ENCODE measurements around the gene WDR45B.
"Not testable (repeated sequence)": the region's sequence is repeated elsewhere in the genome, so short reads cannot be mapped to it uniquely, and the experiment has no call there.

Gene WDR45B

GRCh38 chr17:82655038-82655479, 6.8 kb upstream of the WDR45B start:
- Histone ChIP-seq H3K9me3 (ENCODE audit: control insufficient read depth, insufficient read depth, low read length) (no peaks in the 10 kb centered on the region), H3K36me3 (ENCODE audit: control insufficient read depth, insufficient read depth, low read length) (no peaks in the 10 kb centered on the region), H3K27me3 (ENCODE audit: control insufficient read depth, insufficient read depth, low read length) (no peaks in the 10 kb centered on the region), H3K9ac (ENCODE audit: low read depth, low read length) (no peak overlapping the region), H3K4me3 (ENCODE audit: low read depth, low read length) (no peak overlapping the region), H3K27ac (ENCODE audit: low read depth, low read length) (no peak overlapping the region), H3K4me1 (ENCODE audit: control insufficient read depth, insufficient read depth, low read length) (no peaks in the 10 kb centered on the region)

- H3K4me3 ChIP-seq (ENCODE audit: low read depth, low read length), result not testable (repeated sequence)
These were observed 6.4 kb upstream of the WDR45B start for GRCh38 chr17:82654611-82655010.

GRCh38 chr17:82653651-82654528, 5.6 kb upstream of the WDR45B start:
- Histone ChIP-seq H3K9ac (ENCODE audit: low read depth, low read length) (no peak overlapping the region), H3K36me3 (ENCODE audit: control insufficient read depth, insufficient read depth, low read length) (no peaks in the 10 kb centered on the region)

More at GRCh38 chr17:82654611-82655010, 6.4 kb upstream of the WDR45B start:
- H3K27ac ChIP-seq (ENCODE audit: low read depth, low read length); H3K9ac ChIP-seq (ENCODE audit: low read depth, low read length); H3K36me3 ChIP-seq (ENCODE audit: control insufficient read depth, insufficient read depth, low read length); H3K4me1 ChIP-seq (ENCODE audit: control insufficient read depth, insufficient read depth, low read length); H3K27me3 ChIP-seq (ENCODE audit: control insufficient read depth, insufficient read depth, low read length); H3K9me3 ChIP-seq (ENCODE audit: control insufficient read depth, insufficient read depth, low read length): not testable (repeated sequence)

DNA sequence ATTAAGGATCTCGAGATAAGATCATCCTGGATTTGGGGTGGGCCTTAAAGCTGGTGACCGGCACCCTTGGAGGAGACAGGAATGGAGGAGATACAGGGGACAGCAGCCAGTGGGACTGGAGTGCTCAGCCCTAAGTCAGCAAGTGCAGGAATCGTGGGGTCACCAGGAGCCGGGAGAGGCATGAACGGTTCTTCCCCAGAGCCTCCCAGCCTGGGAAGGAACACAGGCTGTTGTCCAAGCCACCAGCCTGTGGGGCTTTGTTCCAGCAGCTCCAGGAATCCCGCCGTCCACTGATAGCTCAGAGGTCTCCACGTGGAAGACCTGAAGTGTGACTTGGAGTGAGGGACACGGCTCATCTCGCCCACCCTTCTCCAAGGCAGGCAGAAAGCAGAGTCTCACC, 2.5 kb upstream of the WDR45B start:
- Histone ChIP-seq H3K9me3 (ENCODE audit: control insufficient read depth, insufficient read depth, low read length) (no peaks in the 10 kb centered on the region), H3K27me3 (ENCODE audit: control insufficient read depth, insufficient read depth, low read length) (no peaks in the 10 kb centered on the region), H3K9ac (ENCODE audit: low read depth, low read length) (no peak overlapping the region), H3K36me3 (ENCODE audit: control insufficient read depth, insufficient read depth, low read length) (no peaks in the 10 kb centered on the region), H3K27ac (ENCODE audit: low read depth, low read length) (no peak overlapping the region), H3K4me1 (ENCODE audit: control insufficient read depth, insufficient read depth, low read length) (no peaks in the 10 kb centered on the region; the same call in 1 of the 2 replicates), H3K4me3 (ENCODE audit: low read depth, low read length) (no peak overlapping the region)

More at GRCh38 chr17:82653651-82654528, 5.6 kb upstream of the WDR45B start:
- no peaks in the 10 kb centered on the region for H3K4me1 ChIP-seq (ENCODE audit: control insufficient read depth, insufficient read depth, low read length)
- no peaks in the 10 kb centered on the region for H3K27me3 ChIP-seq (ENCODE audit: control insufficient read depth, insufficient read depth, low read length)
- H3K9me3 ChIP-seq (ENCODE audit: control insufficient read depth, insufficient read depth, low read length), result no peaks in the 10 kb centered on the region
- H3K4me3 ChIP-seq (ENCODE audit: low read depth, low read length), result no peak overlapping the region
- H3K27ac ChIP-seq (ENCODE audit: low read depth, low read length), result no peak overlapping the region

GRCh38 chr17:82649501-82650261, 1.4 kb upstream of the WDR45B start:
- Histone ChIP-seq H3K36me3 (ENCODE audit: control insufficient read depth, insufficient read depth, low read length) (peaks cover under 1% of the 10 kb centered on the region; the same call in 1 of the 2 replicates), H3K9me3 (ENCODE audit: control insufficient read depth, insufficient read depth, low read length) (no peaks in the 10 kb centered on the region), H3K4me3 (ENCODE audit: low read depth, low read length) (no peak overlapping the region), H3K27me3 (ENCODE audit: control insufficient read depth, insufficient read depth, low read length) (no peaks in the 10 kb centered on the region), H3K4me1 (ENCODE audit: control insufficient read depth, insufficient read depth, low read length) (no peaks in the 10 kb centered on the region; the same call in 1 of the 2 replicates), H3K9ac (ENCODE audit: low read depth, low read length) (no peak overlapping the region), H3K27ac (ENCODE audit: low read depth, low read length) (no peak overlapping the region)

DNA sequence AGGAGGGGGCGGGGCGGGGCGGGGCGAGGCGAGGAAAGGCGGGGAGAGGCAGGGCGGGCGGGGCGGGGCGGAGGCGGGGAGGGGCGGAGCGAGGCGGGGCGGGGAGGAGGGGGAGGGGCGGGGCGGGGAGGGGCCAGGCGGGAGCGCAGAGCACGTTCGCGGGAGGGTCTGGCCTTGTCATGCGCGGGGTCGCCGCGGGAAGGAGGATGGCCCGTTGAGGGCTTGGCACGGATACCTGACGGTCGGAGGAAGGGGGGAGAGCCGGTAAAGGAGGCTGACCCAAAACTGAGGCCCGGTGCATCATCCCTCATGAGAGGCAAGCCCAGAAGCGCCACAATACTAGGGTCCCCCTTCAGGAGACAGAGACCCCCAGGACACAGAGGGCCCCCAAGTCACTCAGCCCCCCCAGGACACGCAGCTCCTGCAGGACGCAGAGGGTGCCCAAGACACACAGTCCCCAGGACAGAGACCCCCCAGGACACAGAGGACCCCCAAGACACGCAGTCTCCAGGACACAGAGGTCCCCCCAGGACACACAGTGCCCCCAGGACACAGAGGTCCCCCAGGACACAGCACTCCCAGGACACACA, 593 bp upstream of the WDR45B start:
- Histone ChIP-seq H3K27ac (ENCODE audit: low read depth, low read length) (no peak overlapping the region), H3K4me3 (ENCODE audit: low read depth, low read length) (peak overlapping the region; percentile 59)

DNA sequence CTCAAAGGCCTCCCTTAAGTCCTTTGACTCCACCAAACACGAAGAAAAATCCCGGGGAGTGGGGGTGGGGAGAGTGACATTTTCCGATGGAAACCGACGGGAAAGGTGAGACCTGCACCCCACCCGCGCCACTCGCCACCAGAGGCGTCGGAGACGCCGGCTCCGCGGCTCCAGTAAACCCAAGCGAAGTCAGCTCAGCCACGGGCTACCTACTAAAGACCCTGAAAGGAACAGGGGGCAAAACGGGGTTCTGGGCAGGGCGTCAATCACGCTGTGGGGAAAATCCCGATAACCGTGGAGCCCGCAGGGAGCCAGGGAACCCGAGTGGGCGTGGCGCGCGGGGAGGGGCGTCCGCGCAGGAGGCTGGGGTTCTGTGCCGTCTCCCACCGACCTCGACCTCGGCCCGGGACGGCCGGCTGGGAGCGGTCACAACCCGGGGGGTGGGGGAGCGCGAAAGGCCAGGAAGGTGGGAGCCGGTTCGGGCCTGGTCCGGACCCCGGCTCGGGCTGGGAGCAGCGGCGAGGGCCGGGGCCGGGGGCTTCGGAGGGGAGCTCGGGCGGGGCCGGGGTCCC, 565 bp downstream of the WDR45B start:
- peak overlapping the region; percentile 71 for H3K4me3 ChIP-seq (ENCODE audit: low read depth, low read length)
- H3K27ac ChIP-seq (ENCODE audit: low read depth, low read length), result peak overlapping the region; percentile 96
- H3K9me3 ChIP-seq (ENCODE audit: control insufficient read depth, insufficient read depth, low read length), result no peaks in the 10 kb centered on the region
- H3K9ac ChIP-seq (ENCODE audit: low read depth, low read length), result peak overlapping the region; percentile 69
- peaks cover 18% of the 10 kb centered on the region for H3K36me3 ChIP-seq (ENCODE audit: control insufficient read depth, insufficient read depth, low read length)
- H3K27me3 ChIP-seq (ENCODE audit: control insufficient read depth, insufficient read depth, low read length), result no peaks in the 10 kb centered on the region
- H3K4me1 ChIP-seq (ENCODE audit: control insufficient read depth, insufficient read depth, low read length), result no peaks in the 10 kb centered on the region; the same call in 1 of the 2 replicates

More for the DNA sequence above, 593 bp upstream of the WDR45B start:
- H3K27me3 ChIP-seq (ENCODE audit: control insufficient read depth, insufficient read depth, low read length), result no peaks in the 10 kb centered on the region
- H3K4me1 ChIP-seq (ENCODE audit: control insufficient read depth, insufficient read depth, low read length), result no peaks in the 10 kb centered on the region; the same call in 1 of the 2 replicates
- peaks cover 8% of the 10 kb centered on the region for H3K36me3 ChIP-seq (ENCODE audit: control insufficient read depth, insufficient read depth, low read length)
- H3K9ac ChIP-seq (ENCODE audit: low read depth, low read length), result no peak overlapping the region
- H3K9me3 ChIP-seq (ENCODE audit: control insufficient read depth, insufficient read depth, low read length), result no peaks in the 10 kb centered on the region

GRCh38 chr17:82645516-82645915, 2.7 kb downstream of the WDR45B start:
- no peak overlapping the region for H3K9ac ChIP-seq (ENCODE audit: low read depth, low read length)
- H3K9me3 ChIP-seq (ENCODE audit: control insufficient read depth, insufficient read depth, low read length), result no peaks in the 10 kb centered on the region
- no peak overlapping the region for H3K4me3 ChIP-seq (ENCODE audit: low read depth, low read length)
- H3K4me1 ChIP-seq (ENCODE audit: control insufficient read depth, insufficient read depth, low read length), result no peaks in the 10 kb centered on the region; the same call in 1 of the 2 replicates
- H3K27me3 ChIP-seq (ENCODE audit: control insufficient read depth, insufficient read depth, low read length), result no peaks in the 10 kb centered on the region
- H3K36me3 ChIP-seq (ENCODE audit: control insufficient read depth, insufficient read depth, low read length), result peaks cover 38% of the 10 kb centered on the region
- no peak overlapping the region for H3K27ac ChIP-seq (ENCODE audit: low read depth, low read length)

GRCh38 chr17:82644148-82644547, 4.1 kb downstream of the WDR45B start:
- Histone ChIP-seq H3K9ac (ENCODE audit: low read depth, low read length) (no peak overlapping the region), H3K4me3 (ENCODE audit: low read depth, low read length) (no peak overlapping the region), H3K4me1 (ENCODE audit: control insufficient read depth, insufficient read depth, low read length) (no peaks in the 10 kb centered on the region; the same call in 1 of the 2 replicates), H3K9me3 (ENCODE audit: control insufficient read depth, insufficient read depth, low read length) (no peaks in the 10 kb centered on the region), H3K27me3 (ENCODE audit: control insufficient read depth, insufficient read depth, low read length) (no peaks in the 10 kb centered on the region), H3K36me3 (ENCODE audit: control insufficient read depth, insufficient read depth, low read length) (peaks cover 49% of the 10 kb centered on the region), H3K27ac (ENCODE audit: low read depth, low read length) (no peak overlapping the region)

DNA sequence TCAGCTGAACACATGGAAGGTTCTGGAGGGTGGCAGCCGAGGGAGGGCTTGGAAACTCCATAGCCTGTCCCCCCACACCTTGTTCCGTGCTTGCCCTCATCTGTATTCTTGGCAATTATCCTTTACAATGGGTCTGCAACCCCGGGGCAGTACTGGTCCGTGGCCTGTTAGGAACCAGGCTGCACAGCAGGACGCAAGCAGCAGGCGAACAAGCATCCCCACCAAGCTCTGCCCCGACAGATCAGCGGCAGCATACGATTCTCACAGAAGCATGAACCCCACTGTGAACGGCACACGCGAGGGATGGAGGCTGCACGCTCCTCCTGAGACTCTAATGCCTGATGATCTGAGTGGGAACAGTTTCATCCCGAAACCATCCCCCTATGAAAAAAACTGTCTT, 6.2 kb downstream of the WDR45B start:
- Histone ChIP-seq H3K9me3 (ENCODE audit: control insufficient read depth, insufficient read depth, low read length) (no peaks in the 10 kb centered on the region), H3K36me3 (ENCODE audit: control insufficient read depth, insufficient read depth, low read length) (peaks cover 59% of the 10 kb centered on the region), H3K4me1 (ENCODE audit: control insufficient read depth, insufficient read depth, low read length) (no peaks in the 10 kb centered on the region; the same call in 1 of the 2 replicates), H3K4me3 (ENCODE audit: low read depth, low read length) (no peak overlapping the region), H3K9ac (ENCODE audit: low read depth, low read length) (no peak overlapping the region), H3K27me3 (ENCODE audit: control insufficient read depth, insufficient read depth, low read length) (no peaks in the 10 kb centered on the region), H3K27ac (ENCODE audit: low read depth, low read length) (no peak overlapping the region)
